GM12864 (cell line): ENCODE data around the gene THSD7A.

Source experiments
- DNase-seq: peaks from one replicate; pipeline ENCODE4 v3.0.0-alpha.2; 2011; ENCODE audit warnings: low read depth
- H3K4me3 ChIP-seq: 2 replicates; pipeline ENCODE4 v1.5.1; 2011; ENCODE audit warnings: mild to moderate bottlenecking, low read depth, low read length, control low read depth
- TF ChIP-seq, protein P1 (sequence below): IDR thresholded peaks from 2 replicates; pipeline ENCODE4 v1.5.1; 2011; ENCODE audit warnings: low read depth, mild to moderate bottlenecking, moderate library complexity, low read length, control low read depth, inconsistent platforms; ENCODE audit errors: missing control alignments

Gene THSD7A

DNA sequence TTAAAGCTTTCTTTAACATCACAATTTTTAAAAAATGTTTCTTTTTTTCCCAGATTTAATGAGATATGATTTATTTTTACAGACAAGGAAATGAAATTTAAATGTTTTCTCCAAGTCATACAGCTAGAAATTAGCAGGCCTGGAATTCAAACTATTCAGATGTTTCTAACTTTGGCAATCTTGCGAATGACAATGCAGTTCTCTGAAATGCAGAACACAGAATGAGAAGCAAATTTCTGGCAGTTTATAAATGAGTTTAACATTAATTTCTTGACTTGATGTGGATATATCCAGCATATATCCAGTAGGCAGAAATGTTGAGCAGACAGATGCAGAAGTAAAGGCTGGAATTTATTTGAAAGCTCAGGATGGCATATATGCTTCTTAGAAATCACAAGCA, 227.5 kb downstream of the THSD7A start:
- DNase-seq: no peak
- TF ChIP-seq, protein P1, sequence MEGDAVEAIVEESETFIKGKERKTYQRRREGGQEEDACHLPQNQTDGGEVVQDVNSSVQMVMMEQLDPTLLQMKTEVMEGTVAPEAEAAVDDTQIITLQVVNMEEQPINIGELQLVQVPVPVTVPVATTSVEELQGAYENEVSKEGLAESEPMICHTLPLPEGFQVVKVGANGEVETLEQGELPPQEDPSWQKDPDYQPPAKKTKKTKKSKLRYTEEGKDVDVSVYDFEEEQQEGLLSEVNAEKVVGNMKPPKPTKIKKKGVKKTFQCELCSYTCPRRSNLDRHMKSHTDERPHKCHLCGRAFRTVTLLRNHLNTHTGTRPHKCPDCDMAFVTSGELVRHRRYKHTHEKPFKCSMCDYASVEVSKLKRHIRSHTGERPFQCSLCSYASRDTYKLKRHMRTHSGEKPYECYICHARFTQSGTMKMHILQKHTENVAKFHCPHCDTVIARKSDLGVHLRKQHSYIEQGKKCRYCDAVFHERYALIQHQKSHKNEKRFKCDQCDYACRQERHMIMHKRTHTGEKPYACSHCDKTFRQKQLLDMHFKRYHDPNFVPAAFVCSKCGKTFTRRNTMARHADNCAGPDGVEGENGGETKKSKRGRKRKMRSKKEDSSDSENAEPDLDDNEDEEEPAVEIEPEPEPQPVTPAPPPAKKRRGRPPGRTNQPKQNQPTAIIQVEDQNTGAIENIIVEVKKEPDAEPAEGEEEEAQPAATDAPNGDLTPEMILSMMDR: no peak
- no peak overlapping the region for H3K4me3 ChIP-seq

DNA sequence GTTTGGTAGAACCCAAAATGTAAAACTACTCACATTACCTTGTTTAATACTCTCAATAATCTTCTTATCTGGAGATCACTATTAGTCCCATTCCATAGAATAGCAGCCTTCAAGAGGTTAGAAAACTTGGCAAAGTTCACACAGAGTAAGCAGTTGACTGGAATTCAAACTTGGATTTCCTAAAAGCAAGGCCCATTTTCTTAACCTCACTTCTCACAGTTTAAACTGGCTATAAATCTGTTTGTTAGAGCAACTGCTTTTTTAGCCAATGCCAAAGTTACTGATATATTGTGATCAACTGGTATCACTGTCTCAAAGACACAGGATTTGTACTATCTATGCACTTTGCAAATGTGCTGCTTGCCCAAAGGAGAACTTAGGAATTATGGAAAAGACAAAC, 230.2 kb downstream of the THSD7A start:
- DNase-seq: no peak
- H3K4me3 ChIP-seq: no peak overlapping the region
- TF ChIP-seq, protein P1: no peak

DNA sequence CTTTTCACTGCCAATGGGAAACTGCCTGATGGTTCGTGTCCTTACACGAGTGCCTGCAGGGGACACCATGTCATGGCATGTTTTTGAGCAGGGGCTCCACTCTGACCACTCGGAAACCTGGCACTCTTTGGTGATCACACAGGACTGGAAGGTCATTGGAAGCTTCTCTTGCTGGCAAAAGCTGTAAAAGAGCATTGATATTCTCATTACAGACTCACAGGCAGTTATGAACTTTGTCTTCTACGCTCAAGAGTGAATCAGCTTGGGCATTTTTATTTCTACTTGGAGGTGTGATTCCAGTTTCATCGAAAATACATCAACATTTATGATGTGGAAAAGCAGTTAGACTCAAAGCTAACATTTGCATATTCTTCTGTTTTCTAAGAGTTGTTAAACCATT, 238.7 kb downstream of the THSD7A start:
- H3K4me3 ChIP-seq: no peak overlapping the region
- DNase-seq: no peak
- TF ChIP-seq, protein P1: no peak

DNA sequence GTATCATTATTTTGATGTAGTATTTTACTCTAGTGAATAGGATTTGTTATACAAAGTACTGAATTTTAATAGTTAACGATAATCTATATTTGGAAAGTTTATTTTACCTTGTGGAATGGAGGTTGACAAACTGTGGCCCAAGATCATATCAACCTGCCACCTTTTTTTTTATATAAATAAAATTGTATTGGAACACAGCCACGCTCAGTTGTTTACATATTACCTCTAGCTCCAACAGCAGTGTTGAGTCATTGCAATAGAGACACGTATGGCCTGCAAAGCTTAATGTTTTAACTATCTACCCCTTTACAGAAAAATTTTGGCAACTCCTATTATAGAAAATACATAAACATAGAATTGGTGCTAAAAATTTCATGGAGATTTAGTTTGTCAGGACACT, 239.3 kb downstream of the THSD7A start:
- DNase-seq: no peak
- TF ChIP-seq, protein P1: no peak
- no peak overlapping the region for H3K4me3 ChIP-seq

DNA sequence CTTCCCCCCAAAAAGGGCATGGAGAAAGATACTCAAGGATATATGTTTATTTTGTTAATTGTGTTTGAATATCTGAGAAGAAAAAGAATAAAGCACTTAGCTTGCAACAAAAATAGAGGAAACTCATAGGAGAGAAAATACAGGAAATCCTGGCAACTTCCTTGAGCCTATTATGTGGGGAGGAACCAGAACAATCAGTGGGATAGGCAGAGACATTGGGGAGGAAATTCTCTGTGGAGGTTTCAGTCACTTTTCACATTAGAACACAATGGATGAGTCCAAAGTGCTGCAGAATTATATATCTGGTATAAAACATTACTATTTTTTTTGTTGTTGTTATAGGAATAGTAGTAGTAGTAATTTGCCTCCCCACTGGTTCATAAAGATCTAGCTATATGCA, 240.1 kb downstream of the THSD7A start:
- DNase-seq: no peak

DNA sequence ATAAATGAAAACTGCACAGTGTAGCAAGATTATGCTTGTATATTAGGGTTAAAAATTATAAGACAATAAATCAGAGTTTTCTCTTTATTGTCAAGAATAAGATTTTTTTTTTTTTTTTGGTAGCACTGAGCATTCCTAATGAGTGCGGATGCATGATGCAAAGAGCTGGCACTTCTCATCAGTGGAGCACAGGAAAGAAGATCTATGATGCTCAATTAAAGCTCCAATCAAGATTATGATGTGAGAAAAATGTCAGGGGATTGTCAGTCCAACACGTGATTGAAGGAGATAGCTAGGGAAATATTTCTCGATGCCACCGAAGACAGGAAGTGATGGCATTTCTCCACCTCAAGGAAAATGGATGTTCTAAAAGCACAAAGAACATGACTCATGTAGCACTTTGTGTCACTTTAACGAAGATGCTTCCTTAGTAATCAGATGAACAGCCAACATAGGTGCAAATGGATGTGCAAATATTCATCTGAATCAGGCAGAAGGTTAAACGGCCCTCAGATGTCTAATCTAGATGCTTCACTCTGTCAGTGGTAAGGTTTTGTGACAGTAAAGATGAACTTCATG, 240.9 kb downstream of the THSD7A start:
- H3K4me3 ChIP-seq: no peak overlapping the region
- DNase-seq: no peak
- TF ChIP-seq, protein P1: no peak

More for the DNA sequence above, 240.1 kb downstream of the THSD7A start:
- no peak overlapping the region for H3K4me3 ChIP-seq
- TF ChIP-seq, protein P1: no peak

DNA sequence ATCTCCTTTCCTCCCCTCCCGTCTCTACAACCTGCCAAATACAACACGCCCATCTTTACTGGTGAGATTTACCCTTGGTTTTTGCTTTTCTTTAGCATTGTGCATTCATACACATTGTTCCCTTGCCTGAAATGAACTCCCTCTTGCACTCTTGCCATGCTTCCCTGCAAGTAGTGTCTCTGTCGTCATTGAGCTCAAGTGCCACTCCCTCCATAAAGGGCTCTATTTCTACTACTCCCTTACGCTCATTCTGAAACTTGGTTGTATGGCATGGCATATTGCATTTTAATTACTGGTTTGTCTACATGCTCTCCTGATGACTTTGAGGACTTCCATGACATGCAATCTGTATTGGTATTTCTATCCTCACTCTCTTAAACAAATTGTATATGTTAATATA, 242.7 kb downstream of the THSD7A start:
- TF ChIP-seq, protein P1: no peak
- no peak overlapping the region for H3K4me3 ChIP-seq
- DNase-seq: no peak
